IPS-11a (cell line): Measurements from ENCODE around the gene SLC35G2.
A peak's percentile ranks its signal among the peaks of the same experiment; 100 is the strongest.
"Not testable (repeated sequence)": the region's sequence is repeated elsewhere in the genome, so short reads cannot be mapped to it uniquely, and the experiment has no call there.

Source experiments
- H3K4me3 ChIP-seq: one replicate; pipeline ENCODE4 v1.5.1; 2013; ENCODE audit warnings: low read depth, low read length, control low read depth

SLC35G2 gene

DNA sequence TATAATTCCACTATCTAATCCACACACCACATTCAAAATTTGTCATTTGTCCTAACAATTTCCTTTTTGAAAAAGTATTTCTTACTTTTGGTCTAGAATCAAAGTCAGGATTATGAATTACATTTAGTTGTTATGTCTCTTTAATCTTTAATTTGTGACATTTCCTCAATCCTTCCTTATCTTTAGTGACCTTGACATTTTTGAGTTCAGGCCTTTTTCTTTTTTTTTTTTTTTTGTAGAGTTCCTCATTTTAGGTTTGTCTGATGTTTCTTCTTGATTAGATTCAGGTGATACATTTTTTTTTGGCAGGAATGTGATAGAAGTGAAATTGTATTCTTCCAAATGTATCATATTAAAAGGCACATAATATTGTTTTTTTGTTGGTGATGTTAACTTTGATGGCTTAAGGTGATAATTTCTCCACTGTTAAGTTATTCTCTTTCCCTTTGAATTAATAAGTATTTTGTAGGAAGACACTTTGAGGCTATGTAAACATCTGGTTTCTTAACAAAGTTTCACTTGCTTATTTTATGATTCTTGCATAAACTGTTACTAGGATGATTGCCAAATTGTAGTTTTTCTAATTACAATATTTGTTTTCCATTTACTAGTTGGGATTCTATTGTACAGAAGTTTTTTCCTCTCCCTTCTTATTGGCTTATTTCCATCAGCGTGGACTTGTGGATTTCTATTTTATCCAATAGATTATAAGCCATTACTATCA, 16.3 kb downstream of the SLC35G2 start:
- no peak overlapping the region for H3K4me3 ChIP-seq

DNA sequence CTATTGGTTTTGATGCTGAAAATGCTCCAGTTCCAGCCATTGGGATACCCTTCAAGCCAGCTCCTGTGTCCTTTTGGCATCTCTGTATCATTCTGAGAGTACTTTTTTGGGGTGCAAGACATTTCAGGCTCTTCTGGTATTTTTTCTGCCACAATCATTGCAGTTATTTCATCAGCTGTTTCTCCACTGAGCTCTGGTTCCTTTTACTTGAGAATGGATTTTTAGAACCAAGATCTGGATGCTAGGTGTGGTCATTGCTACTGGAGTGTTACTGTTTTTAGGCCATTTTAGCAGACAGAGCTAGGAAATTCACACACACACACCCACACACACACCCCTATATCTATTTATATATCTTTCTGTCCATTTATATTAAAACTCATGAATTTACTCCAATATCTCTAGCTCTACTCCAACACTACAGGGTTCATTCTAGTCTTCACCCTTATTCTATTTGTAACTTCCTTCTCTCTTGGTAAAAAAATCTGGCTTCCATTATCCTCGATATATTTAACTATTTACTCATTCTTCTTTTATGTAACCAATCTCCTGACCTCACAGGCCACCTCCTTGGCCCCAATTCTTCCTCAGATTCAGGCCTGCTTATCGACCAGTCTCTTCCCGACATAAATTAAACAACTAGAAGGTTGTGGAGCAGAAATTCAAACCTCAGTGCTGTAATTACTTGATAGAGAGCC, 17.0 kb downstream of the SLC35G2 start:
- no peak overlapping the region for H3K4me3 ChIP-seq

DNA sequence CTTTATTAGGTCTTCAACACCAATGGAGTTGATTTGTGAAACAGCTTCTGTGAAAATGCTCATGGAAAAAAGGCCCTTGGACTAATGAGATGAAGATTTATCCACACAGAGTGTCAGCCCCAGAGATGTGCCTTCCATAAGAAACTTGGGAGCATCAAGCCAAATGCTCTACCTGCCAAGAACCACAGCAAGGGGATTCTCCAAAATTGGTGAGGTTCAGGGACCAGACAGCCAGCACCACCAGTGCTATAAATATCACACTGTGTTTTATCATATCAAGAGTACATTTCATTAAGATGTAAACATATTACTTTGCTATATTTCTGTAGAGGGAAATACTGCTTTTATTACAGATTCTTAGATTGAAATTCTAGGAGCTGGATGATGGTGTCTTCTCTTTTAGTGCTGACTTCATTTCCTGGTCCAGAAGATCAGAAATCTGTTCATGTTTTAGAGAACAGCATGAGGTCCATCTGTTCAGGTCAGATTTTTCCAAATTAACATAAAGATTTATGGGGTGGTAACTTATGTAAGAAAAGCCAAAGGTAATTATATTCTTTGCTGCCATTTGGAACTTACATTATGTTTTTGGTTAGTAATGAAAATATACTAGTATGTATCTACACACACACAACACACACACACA, 17.7 kb downstream of the SLC35G2 start:
- H3K4me3 ChIP-seq, result no peak overlapping the region

DNA sequence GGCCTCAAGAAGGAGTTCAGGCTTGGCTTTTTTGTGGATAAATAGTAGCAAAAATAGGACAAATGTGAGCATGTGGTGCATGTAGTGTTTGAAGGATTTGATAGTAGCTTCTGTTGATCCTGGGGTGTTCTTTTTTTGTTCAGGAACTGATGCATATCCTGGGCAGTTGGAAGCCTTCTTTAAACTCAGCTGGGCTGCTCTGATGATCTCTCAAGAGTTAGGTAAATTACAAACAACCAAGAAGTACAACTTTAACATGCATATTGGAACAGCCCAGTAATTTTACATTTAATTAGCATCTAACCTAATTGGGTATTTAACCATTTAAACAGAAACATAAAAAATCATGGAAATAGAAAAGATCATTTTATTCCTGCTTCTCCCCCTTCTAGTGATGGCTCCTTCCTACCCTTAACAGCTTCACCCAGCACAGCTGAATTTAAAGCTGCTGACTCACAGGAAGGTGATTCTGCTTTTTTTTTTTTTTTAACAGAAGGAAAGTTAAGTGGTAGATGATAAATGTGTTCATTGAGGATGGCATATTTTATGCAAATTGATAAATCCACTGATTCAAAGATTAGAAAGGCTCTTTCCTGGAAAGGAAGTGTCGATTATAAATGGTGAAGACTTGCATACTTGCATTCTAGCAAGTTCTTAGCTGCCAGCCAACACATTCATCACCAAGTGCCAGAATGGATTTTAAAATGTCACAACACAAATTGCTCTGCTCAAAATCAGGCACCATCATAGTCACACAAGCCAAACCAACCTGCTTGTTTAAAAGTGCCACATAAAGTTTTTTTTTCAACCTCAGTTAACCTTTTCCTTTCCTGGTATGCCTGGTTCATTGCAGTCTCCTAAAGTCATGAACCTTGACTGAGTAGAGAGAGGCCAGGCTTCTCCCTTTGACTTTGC, 20.0 kb downstream of the SLC35G2 start:
- no peak overlapping the region for H3K4me3 ChIP-seq

DNA sequence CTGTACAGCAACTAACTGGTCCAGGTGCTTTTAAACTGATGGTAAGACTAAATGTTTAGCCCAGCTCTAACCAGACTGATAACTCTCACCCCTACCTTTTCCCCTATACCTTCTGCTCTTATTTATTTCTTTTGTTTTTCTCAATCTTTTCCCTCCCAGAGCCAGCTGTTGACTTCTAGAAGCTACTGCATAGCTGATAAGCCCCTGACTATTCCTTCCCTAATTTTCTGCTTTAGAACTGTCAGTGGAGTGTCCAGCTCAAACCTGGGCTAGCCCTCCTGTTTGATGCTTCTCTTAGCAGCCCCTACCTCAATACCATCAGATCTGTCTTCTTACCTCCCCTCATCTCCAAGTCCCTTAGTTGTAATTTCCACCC, 20.6 kb downstream of the SLC35G2 start:
- H3K4me3 ChIP-seq, result no peak overlapping the region

DNA sequence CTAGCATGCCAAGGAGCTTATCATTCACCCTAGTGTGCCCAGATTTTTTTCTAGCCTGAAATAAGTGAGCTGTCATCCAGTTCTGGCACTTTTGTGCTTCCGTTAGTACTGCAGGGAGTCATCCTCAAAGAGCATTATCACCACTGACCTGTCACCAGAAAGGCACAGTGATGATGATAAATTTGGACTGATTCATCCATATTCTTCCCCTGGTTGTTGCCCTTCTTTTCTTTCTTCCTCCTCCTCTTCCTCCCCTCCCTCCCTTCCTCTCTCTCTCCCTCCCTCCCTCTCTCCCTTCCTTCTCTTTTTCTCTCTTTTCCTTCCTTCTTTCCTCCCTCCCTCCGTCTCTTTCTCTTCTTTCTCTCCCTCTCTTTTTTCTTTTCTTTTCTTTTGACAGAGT, 21.3 kb downstream of the SLC35G2 start:
- no peak overlapping the region for H3K4me3 ChIP-seq

DNA sequence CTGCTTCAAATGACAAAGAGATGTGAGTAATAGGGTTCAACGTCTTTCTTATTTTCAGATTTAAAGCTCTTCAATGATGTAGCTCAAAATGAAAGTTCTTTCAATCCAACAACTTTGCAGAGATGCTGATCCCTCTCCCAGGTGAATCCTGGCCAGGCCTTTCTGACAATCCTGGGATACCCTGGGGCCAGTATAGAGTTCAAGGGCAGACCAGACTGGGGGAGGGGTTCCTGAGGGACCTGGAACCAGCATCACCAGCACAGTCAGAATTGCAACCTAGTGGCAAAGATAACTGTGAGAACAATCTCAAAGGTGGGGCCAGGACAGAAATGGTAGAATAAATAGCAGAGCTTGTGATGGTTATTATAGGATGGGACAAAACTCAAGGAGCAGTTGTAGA, 23.4 kb downstream of the SLC35G2 start:
- no peak overlapping the region for H3K4me3 ChIP-seq

DNA sequence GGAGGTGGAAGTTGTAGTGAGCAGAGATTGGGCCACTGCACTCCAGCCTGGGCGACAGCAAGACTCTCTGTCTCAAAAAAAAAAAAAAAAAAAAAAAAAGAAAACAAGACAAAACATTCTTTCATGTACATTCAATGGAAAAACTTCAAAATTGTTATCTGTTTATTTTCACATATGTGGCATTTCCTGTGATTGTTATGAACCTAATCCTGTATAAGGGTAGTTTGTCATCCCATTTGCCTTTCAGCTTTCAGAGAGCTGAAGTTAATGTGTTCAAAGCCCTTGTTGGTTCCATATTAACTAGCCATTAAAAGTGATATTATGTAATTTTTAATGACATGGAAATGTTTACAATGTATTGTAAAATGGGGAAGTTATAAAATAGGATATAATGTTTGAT, 25.8 kb downstream of the SLC35G2 start:
- no peak overlapping the region for H3K4me3 ChIP-seq

DNA sequence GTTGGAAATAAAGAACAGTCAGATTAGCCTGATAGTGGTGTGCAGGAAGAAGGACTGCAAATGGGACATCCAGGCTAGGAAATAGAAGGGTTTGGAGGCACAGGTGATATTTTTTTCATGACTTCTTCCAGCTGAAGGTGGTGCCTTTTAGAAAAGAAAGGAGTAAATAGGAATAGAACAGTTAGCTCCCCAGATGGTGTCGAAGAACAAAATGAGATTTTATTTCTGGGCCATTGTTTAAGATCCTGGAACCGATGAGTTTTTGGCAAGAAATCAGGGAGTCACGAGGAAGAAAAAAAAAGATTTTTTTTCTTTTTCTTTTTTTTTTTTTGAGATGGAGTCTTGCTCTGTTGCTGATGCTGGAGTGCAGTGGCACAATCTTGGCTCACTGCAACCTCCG, 33.3 kb downstream of the SLC35G2 start:
- H3K4me3 ChIP-seq, result no peak overlapping the region

DNA sequence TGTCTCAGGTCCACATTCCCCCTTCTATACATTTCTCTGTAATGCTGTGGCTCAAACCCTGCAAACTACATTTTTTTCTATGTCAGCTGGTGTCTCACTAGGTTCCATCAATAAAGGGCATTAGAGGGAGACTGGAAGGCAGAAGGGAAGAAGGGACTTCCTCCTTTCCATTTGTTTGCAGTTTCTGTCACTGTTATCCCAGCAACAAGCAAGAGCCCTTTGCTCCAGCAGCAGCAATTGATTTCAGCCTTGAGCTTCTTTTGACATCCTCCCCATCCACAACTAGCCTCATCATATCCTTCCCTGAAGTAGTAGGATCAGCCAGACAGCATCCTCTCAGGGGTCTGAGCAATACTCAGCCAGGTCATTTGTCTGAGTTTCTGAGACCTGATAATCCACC, 37.7 kb downstream of the SLC35G2 start:
- H3K4me3 ChIP-seq, result no peak overlapping the region

DNA sequence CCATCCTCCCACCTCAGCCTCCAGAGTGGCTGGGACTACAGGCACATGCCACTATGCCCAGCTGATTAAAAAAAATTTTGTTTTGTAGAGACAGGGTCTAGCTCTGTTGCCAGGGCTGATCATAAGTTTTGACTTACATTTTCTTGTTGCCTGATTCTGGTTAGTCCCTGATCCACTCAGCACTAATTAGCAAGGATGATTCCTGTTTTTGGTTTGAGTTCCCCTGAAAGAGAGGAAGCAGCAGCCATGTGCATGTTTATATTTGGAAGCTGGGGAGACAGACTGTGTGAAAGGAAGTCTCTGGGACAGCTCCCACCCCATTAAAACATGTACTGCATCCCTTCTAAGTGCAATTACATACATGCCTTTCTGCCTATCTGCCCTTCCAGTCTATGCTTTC, 39.5 kb downstream of the SLC35G2 start:
- H3K4me3 ChIP-seq, result no peak overlapping the region

DNA sequence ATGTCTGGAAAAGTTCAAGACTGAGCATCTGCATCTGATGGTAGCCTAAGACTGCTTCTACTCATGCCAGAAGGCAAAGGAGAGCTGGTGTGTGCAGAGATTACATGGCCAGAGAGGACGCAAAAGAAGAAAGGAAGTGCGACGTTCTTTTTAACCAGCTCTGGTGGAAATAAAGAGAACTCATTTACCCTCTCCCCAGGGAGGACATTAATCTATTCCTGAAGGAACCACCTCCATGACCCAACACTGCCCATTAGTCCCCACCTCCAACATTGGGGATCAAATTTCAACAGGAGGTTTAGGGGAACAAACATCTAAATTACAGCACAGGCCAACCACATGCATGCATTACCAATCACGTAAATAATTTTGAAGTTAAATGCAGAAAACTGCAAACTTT, 41.6 kb downstream of the SLC35G2 start:
- no peak overlapping the region for H3K4me3 ChIP-seq

DNA sequence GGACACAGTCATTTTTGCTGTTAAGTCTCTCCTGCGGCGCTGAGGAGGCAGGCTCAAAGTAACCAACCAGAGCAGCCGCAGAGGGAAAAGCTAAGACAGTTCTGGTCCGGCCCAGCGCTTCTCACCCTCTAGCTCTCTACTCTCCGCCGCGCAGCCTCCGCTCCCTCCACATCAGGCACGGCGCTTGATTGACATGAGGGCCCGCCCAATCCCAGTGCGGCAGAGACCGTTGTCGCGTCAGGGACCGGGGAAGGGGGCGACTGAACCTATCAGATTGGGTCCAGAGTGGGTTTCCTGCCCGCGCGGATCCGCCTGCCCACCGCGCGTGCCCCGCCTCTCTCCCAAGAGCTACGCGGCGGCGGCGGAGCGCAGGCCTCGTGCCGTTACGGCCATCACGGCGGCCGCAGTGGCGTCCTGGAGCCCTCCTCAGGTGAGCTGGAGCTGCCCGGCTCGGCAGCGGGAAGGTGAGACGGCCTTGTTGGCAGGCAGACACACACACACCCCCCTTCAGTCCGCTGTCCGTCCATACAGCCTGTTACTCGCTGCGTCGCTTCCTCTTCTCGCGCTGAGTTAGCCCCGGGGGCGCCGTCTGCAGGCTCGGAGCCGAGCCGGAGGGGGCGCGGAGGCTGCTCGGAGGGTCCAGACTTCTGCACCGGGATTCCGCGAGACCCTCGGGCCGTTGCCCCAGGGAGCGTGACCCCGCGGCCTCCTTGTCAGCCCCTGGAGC, 43.1 kb downstream of the SLC35G2 start, which contains the start of gene NCK1:
NCK1 (plus strand) TSS at position 319 of the 727 bp plus-strand sequence. CDS start 65,794 bp downstream, outside the sequence.
- H3K4me3 ChIP-seq, result peak within 1 kb of the TSS; percentile 91

DNA sequence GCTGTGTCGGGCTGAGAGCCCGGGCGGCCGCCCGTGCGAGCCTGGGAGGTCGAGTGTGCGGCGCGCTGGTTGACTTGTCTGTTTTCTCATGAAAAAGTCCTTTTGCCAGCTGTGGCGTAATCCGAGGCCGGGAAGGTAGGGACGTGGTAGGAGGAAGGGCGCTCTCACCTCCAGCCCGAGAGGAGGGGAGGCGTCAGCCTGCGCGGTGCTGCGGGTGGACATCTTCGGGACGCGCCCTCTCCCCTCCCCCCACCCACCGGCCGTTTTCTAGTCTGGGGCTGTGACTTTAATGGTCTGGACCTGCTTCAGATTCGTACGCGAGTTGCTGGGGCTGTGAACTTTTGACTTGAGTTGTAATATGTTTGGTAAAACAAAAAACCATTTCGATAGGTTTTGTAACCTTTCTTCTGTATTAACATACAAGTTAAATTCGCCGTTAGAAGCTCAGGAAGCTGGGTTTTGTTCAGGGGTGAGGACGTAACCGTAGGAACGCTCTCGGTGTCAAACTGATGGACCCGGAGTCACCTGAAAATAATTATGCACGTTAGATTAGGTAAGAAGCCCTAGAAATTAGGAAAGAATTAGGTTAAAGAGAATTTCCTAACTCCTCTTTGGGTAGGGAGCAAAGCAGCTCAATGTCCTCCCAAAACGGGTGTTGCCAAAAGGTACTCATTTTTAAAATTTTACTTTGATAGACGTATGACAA, 43.8 kb downstream of the SLC35G2 start:
- H3K4me3 ChIP-seq, result peak overlapping the region; percentile 91

DNA sequence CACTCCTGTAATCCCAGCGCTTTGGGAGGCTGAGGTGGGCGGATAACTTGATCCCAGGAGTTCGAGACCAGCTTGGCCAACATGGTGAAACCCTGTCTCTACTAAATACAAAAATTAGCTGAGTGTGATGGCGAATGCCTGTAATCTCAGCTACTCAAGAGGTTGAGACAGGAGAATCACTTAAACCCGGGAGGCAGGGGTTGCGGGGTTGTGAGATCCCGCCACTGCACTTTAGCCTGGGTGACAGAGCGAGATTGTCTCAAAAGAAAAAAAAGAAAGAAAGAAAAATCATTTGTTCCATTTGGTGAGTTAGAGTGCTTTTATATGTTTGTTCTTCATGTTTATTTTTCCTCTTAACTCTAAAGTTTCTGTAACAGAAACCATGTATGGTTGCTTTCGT, 50.4 kb downstream of the SLC35G2 start:
- no peak overlapping the region for H3K4me3 ChIP-seq

DNA sequence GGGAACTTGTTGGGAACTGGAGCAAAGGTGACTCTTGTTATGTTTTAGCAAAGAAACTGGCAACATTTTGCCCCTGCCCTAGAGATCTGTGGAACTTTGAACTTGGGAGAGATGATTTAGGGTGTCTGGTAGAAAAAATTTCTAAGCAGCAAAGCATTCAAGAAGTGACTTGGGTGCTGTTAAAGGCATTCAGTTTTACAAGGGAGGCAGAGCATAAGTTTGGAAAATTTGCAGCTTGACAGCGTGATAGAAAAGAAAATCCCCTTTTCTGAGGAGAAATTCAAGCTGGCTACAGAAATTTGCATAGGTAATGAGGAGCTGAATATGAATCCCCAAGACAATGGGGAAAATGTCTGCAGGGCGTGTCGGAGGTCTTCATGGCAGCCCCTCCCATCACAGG, 53.3 kb downstream of the SLC35G2 start:
- H3K4me3 ChIP-seq, result not testable (repeated sequence)

DNA sequence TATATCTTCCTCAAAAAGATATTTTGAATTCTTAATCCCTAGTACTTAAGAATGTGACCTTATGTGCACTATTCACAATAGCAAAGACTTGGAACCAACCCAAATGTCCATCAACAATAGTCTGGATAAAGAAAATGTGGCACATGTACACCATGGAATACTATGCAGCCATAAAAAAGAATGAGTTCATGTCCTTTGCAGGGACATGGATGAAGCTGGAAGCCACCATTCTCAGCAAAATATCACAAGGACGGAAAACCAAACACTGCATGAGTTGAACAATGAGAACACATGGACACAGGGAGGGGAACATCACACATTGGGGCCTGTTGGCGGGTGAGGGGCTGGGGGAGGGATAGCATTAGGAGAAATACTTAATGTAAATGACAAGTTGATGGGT, 60.6 kb downstream of the SLC35G2 start:
- not testable (repeated sequence) for H3K4me3 ChIP-seq

DNA sequence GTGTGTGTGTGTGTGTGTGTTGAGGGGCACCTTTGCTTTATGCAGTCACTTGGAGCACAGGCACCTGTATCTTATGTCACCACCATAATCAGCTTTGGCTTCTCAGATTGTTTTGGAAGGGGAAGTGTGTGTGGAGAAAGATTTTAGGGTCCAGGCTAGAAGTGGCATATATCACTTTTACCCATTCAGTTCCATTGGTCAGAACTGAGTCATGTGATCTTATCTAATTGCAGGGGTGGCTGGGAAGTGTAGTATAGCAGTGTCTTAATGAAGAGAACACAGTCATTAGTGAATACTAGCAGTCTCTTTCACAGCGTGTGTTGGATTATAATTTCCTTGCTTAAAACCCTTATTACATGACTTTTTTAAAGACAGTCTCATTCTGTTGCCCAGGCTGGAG, 63.6 kb downstream of the SLC35G2 start:
- H3K4me3 ChIP-seq, result no peak overlapping the region

DNA sequence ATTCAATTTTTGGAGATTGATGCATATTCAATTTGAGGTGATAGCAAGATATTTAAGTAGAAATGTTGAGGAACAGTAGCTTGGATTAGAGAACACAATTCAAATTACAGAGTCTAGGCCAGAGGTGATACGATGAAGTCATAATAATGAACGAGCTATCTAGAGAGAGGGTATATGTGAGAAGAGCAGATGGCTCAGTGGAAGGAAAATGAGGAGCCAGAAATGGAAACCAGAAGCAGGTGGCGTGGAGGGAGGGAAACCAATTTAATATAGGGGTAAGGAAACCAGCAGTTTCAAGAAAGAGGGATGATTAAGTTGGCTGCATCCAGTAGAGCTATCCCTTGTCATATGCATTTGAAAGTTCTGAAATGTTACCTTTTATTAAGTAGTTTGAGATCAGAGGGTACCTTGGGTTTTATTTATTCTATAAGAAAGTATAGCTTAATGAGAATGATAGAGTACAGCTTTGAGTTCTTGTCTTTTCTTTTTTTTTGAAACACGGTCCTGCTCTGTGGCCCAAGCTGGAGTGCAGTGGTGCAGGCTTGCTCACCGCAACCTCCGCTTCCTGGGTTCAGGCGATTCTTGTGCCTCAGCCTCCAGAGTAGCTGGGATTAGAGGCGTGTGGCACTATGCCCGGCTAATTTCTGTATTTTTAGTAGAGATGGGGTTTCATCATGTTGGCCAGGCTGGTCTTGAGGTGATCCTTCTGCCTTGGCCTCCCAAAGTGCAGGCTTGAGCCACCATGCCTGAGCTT, 65.2 kb downstream of the SLC35G2 start:
- H3K4me3 ChIP-seq, result no peak overlapping the region
